ENCODE data around the gene CNOT1.

GRCh38 chr16:58511933-58512815 lies 117.5 kb downstream of the CNOT1 start:
- TF ChIP-seq CTCF (IDR thresholded peaks at IDR 0.05; ENCODE audit: insufficient read depth, low read length) (peak; percentile 43), REST (IDR thresholded peaks at IDR 0.05; ENCODE audit: insufficient replicate concordance, low read depth) (no peak), GABPA (IDR thresholded peaks at IDR 0.05; ENCODE audit: low read depth) (no peak), POLR2AphosphoS5 (IDR thresholded peaks at IDR 0.05; ENCODE audit: low read depth) (no peak)
